Measurements from ENCODE around the gene TIAL1.
A peak's percentile ranks its signal among the peaks of the same experiment; 100 is the strongest.
"Not testable (repeated sequence)": the region's sequence is repeated elsewhere in the genome, so short reads cannot be mapped to it uniquely, and the experiment has no call there.

TIAL1 gene

DNA sequence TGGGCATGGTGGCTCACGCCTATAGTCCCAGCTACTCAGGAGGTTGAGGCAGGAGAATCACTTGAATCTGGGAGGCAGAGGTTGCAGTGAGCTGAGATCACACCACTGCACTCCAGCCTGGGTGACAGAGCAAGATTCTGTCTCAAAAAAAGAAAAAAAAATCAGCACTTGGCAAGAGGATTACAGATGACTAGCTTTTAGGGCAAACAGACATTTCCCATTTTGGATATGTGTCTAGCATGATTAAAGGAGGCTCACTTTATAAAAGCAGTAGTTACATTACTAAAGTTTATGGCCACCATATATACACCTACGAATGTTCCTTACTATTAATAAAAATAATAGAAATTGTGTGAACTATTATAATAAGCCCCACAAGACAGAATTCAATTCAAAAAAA is 40.7 kb downstream of the TIAL1 start:
- H3K9me3 ChIP-seq (ENCODE audit: insufficient read depth, low read depth, low read length); DNase-seq; H3K14ac ChIP-seq (ENCODE audit: low read length); H3K27me3 ChIP-seq (ENCODE audit: insufficient read depth, low read length); H3K18ac ChIP-seq (ENCODE audit: low read length); H3K79me1 ChIP-seq (ENCODE audit: low read length); H3K79me2 ChIP-seq (ENCODE audit: control insufficient read depth, insufficient read depth, low read length, poor library complexity); H2BK12ac ChIP-seq (ENCODE audit: low read length); H4K8ac ChIP-seq (ENCODE audit: low read depth, low read length); H2AFZ ChIP-seq (ENCODE audit: insufficient read depth, low read length, poor library complexity); H2AK5ac ChIP-seq (ENCODE audit: low read length); H3K4me1 ChIP-seq (ENCODE audit: control insufficient read depth in 1 of 2, insufficient read depth in 2 of 2, low read length in 2 of 2); H3K4me3 ChIP-seq (ENCODE audit: low read depth, low read length); H3K4ac ChIP-seq (ENCODE audit: low read depth, low read length); H3K27ac ChIP-seq (ENCODE audit: low read depth, low read length); H2BK120ac ChIP-seq (ENCODE audit: insufficient read depth, low read length, poor library complexity); H4K91ac ChIP-seq (ENCODE audit: low read depth, low read length); H3K23ac ChIP-seq (ENCODE audit: low read length); H2BK5ac ChIP-seq (ENCODE audit: low read depth, low read length, poor library complexity); H4K12ac ChIP-seq (ENCODE audit: low read depth, low read length); H3K9ac ChIP-seq (ENCODE audit: low read length); H3K36me3 ChIP-seq (ENCODE audit: control insufficient read depth in 1 of 2, insufficient read depth in 2 of 2, low read length in 2 of 2); H3K4me2 ChIP-seq (ENCODE audit: low read length): not testable (repeated sequence)
- no CpG with 5 or more reads among the region's 2 CpGs for WGBS (ENCODE audit: extremely low coverage, insufficient coverage, insufficient read length)

DNA sequence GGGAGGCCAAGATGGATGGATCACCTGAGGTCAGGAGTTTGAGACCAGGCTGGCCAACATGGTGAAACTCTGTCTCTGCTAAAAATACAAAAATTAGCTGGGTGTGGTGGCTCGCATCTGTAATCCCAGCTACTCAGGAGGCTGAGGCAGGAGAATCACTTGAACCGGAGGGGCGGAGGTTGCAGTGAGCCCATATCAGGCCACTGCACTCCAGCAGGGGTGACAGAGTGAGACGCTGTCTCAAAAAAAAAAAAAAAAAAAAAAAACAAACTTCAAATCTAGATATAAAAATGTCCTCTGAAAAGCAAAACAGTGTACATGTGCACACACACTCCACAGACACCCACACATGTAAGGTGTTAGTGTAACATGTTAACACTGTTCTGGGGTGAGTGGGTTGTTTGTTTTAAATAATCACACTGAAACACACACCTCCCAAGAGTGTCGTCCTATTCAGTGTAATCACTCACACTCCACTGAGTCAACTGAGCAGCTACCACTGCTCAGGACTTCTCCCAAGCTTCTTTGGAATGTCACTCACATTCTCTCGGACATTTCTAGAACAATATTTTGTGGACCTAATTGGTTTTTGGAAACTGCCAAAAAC is 41.5 kb downstream of the TIAL1 start:
- Histone ChIP-seq H4K12ac (ENCODE audit: low read depth, low read length) (no peak overlapping the region), H3K23ac (ENCODE audit: low read length) (no peak overlapping the region), H3K79me1 (ENCODE audit: low read length) (no peaks in the 10 kb centered on the region), H2BK120ac (ENCODE audit: insufficient read depth, low read length, poor library complexity) (no peak overlapping the region), H3K4me2 (ENCODE audit: low read length) (no peak overlapping the region), H3K18ac (ENCODE audit: low read length) (no peak overlapping the region), H2BK12ac (ENCODE audit: low read length) (no peak overlapping the region), H2AFZ (ENCODE audit: insufficient read depth, low read length, poor library complexity) (no peak overlapping the region), H3K79me2 (ENCODE audit: control insufficient read depth, insufficient read depth, low read length, poor library complexity) (no peaks in the 10 kb centered on the region), H3K27me3 (ENCODE audit: insufficient read depth, low read length) (no peaks in the 10 kb centered on the region), H3K9ac (ENCODE audit: low read length) (no peak overlapping the region), H3K36me3 (ENCODE audit: control insufficient read depth in 1 of 2, insufficient read depth in 2 of 2, low read length in 2 of 2) (no peaks in the 10 kb centered on the region), H3K9me3 (ENCODE audit: insufficient read depth, low read depth, low read length) (no peaks in the 10 kb centered on the region), H3K4me1 (ENCODE audit: control insufficient read depth in 1 of 2, insufficient read depth in 2 of 2, low read length in 2 of 2) (no peaks in the 10 kb centered on the region), H3K4ac (ENCODE audit: low read depth, low read length) (no peak overlapping the region), H4K8ac (ENCODE audit: low read depth, low read length) (no peak overlapping the region), H3K14ac (ENCODE audit: low read length) (no peak overlapping the region), H2AK5ac (ENCODE audit: low read length) (no peak overlapping the region), H3K4me3 (ENCODE audit: low read depth, low read length) (no peak overlapping the region), H3K27ac (ENCODE audit: low read depth, low read length) (no peak overlapping the region), H4K91ac (ENCODE audit: low read depth, low read length) (no peak overlapping the region), H2BK5ac (ENCODE audit: low read depth, low read length, poor library complexity) (no peak overlapping the region)
- no CpG with 5 or more reads among the region's 6 CpGs for WGBS (ENCODE audit: extremely low coverage, insufficient coverage, insufficient read length)
- no peak for DNase-seq

DNA sequence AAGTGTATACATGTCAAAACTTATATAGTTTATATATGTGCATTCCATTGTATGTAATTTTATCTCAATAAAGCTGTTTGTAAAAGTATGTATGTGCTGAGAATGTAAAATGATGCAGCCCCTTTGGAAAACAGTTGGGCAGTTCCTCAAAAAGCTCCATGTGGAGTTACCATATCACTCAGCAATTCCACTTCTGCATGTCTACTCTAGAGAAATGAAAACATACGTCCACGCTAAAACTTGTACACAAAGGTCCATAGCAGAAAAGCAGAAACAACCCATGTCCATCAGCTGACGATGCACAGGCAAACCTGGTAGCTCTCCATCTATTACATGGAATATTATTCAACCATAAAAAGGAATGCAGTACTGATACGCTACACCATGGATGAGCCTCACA is 45.9 kb downstream of the TIAL1 start:
- Histone ChIP-seq H3K4me3 (ENCODE audit: low read depth, low read length) (no peak overlapping the region), H3K23ac (ENCODE audit: low read length) (no peak overlapping the region), H3K27ac (ENCODE audit: low read depth, low read length) (no peak overlapping the region), H3K4ac (ENCODE audit: low read depth, low read length) (no peak overlapping the region), H4K91ac (ENCODE audit: low read depth, low read length) (no peak overlapping the region), H3K79me2 (ENCODE audit: control insufficient read depth, insufficient read depth, low read length, poor library complexity) (no peaks in the 10 kb centered on the region), H3K14ac (ENCODE audit: low read length) (no peak overlapping the region), H3K4me1 (ENCODE audit: control insufficient read depth in 1 of 2, insufficient read depth in 2 of 2, low read length in 2 of 2) (no peaks in the 10 kb centered on the region), H3K4me2 (ENCODE audit: low read length) (no peak overlapping the region), H3K9me3 (ENCODE audit: insufficient read depth, low read depth, low read length) (no peaks in the 10 kb centered on the region), H4K12ac (ENCODE audit: low read depth, low read length) (no peak overlapping the region), H3K36me3 (ENCODE audit: control insufficient read depth in 1 of 2, insufficient read depth in 2 of 2, low read length in 2 of 2) (no peaks in the 10 kb centered on the region), H2BK120ac (ENCODE audit: insufficient read depth, low read length, poor library complexity) (no peak overlapping the region), H4K8ac (ENCODE audit: low read depth, low read length) (no peak overlapping the region), H3K79me1 (ENCODE audit: low read length) (no peaks in the 10 kb centered on the region), H3K18ac (ENCODE audit: low read length) (no peak overlapping the region), H2AK5ac (ENCODE audit: low read length) (no peak overlapping the region), H3K9ac (ENCODE audit: low read length) (no peak overlapping the region), H2AFZ (ENCODE audit: insufficient read depth, low read length, poor library complexity) (no peak overlapping the region), H2BK5ac (ENCODE audit: low read depth, low read length, poor library complexity) (no peak overlapping the region), H2BK12ac (ENCODE audit: low read length) (no peak overlapping the region), H3K27me3 (ENCODE audit: insufficient read depth, low read length) (no peaks in the 10 kb centered on the region)
- WGBS (ENCODE audit: extremely low coverage, insufficient coverage, insufficient read length), result no CpG with 5 or more reads among the region's 4 CpGs
- no peak for DNase-seq

DNA sequence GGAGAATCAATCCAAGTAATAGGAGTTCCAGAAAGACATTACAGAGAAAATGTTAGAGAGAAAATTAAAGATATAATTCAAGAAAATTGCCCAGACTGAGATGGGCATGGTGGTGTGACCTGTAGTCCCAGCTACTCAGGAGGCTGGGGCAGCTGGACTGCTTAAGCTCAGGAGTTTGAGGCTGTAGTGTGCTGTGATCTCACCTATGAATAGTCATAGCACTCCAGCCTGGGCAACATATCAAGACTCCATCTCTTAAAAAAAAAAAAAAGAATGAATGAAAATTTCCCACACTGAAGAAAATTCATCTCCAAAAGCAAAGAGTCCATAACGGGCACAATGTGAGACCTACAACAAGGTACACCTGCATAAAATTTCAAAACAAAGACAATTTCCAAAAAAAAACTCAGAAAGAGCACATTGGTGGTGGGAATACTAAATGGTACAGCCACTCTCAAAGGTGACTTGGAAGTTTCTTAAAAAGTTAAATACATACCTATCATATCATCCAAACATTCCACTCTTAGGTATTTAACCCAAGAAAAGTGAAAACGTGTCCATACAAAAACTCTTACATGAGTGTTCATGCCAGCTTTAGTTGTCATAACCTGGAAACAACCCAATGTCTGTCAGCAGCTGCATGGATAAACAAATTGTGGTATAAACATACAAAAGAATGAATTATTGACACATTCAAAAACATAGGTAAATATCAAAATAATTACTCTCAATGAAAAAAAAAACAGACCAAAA is 47.3 kb downstream of the TIAL1 start:
- no CpG with 5 or more reads among the region's 2 CpGs for WGBS (ENCODE audit: extremely low coverage, insufficient coverage, insufficient read length)

More for the DNA sequence above, 47.3 kb downstream of the TIAL1 start:
- Histone ChIP-seq H3K23ac (ENCODE audit: low read length) (no peak overlapping the region), H4K12ac (ENCODE audit: low read depth, low read length) (no peak overlapping the region), H4K8ac (ENCODE audit: low read depth, low read length) (no peak overlapping the region), H3K4ac (ENCODE audit: low read depth, low read length) (no peak overlapping the region), H3K18ac (ENCODE audit: low read length) (no peak overlapping the region), H2BK120ac (ENCODE audit: insufficient read depth, low read length, poor library complexity) (no peak overlapping the region), H2BK12ac (ENCODE audit: low read length) (no peak overlapping the region), H3K36me3 (ENCODE audit: control insufficient read depth in 1 of 2, insufficient read depth in 2 of 2, low read length in 2 of 2) (no peaks in the 10 kb centered on the region), H2BK5ac (ENCODE audit: low read depth, low read length, poor library complexity) (no peak overlapping the region), H3K79me1 (ENCODE audit: low read length) (no peaks in the 10 kb centered on the region), H3K27me3 (ENCODE audit: insufficient read depth, low read length) (no peaks in the 10 kb centered on the region), H2AFZ (ENCODE audit: insufficient read depth, low read length, poor library complexity) (no peak overlapping the region), H4K91ac (ENCODE audit: low read depth, low read length) (no peak overlapping the region), H3K4me3 (ENCODE audit: low read depth, low read length) (no peak overlapping the region), H3K79me2 (ENCODE audit: control insufficient read depth, insufficient read depth, low read length, poor library complexity) (no peaks in the 10 kb centered on the region), H3K14ac (ENCODE audit: low read length) (no peak overlapping the region), H3K9me3 (ENCODE audit: insufficient read depth, low read depth, low read length) (no peaks in the 10 kb centered on the region), H3K9ac (ENCODE audit: low read length) (no peak overlapping the region), H2AK5ac (ENCODE audit: low read length) (no peak overlapping the region), H3K4me1 (ENCODE audit: control insufficient read depth in 1 of 2, insufficient read depth in 2 of 2, low read length in 2 of 2) (no peaks in the 10 kb centered on the region), H3K27ac (ENCODE audit: low read depth, low read length) (no peak overlapping the region), H3K4me2 (ENCODE audit: low read length) (no peak overlapping the region)
- DNase-seq, result peak in 1 of 2 donors; percentile 53
